8988T (cell line): Measurements from ENCODE around the gene CPA2.
A peak's percentile ranks its signal among the peaks of the same experiment; 100 is the strongest.
"Not testable (repeated sequence)": the region's sequence is repeated elsewhere in the genome, so short reads cannot be mapped to it uniquely, and the experiment has no call there.

Experiments
- DNase-seq: peaks from one replicate; pipeline ENCODE4 v3.0.0; 2011

The CPA2 gene

GRCh38 chr7:130266258-130266960 lies at the start of gene CPA2:
Gene CPA2 (plus strand): TSS chr7:130266863. CDS start chr7:130266882, 19 bp downstream.
- DNase-seq = no peak

GRCh38 chr7:130218806-130219620 lies 47.6 kb upstream of the CPA2 start:
- no peak for DNase-seq

GRCh38 chr7:130219871-130220270 lies 46.8 kb upstream of the CPA2 start:
- DNase-seq = no peak

GRCh38 chr7:130221746-130222145 lies 44.9 kb upstream of the CPA2 start:
- no peak for DNase-seq

GRCh38 chr7:130223646-130224045 lies 43.0 kb upstream of the CPA2 start:
- no peak for DNase-seq

GRCh38 chr7:130224210-130224609 lies 42.5 kb upstream of the CPA2 start:
- no peak for DNase-seq

GRCh38 chr7:130224923-130225322 lies 41.7 kb upstream of the CPA2 start:
- DNase-seq = not testable (repeated sequence)

GRCh38 chr7:130226333-130226732 lies 40.3 kb upstream of the CPA2 start:
- DNase-seq = no peak

- DNase-seq = no peak
These were observed 38.6 kb upstream of the CPA2 start for GRCh38 chr7:130227883-130228575.

- no peak for DNase-seq
These were observed 37.7 kb upstream of the CPA2 start for GRCh38 chr7:130228840-130229502.

- not testable (repeated sequence) for DNase-seq
These were observed 36.7 kb upstream of the CPA2 start for GRCh38 chr7:130229981-130230380.

- no peak for DNase-seq
These were observed 34.9 kb upstream of the CPA2 start for GRCh38 chr7:130231792-130232191.

- no peak for DNase-seq
These were observed 34.5 kb upstream of the CPA2 start for GRCh38 chr7:130232209-130232608.

- DNase-seq = no peak
These were observed 32.6 kb upstream of the CPA2 start for GRCh38 chr7:130234078-130234477.

GRCh38 chr7:130236361-130236760 lies 30.3 kb upstream of the CPA2 start:
- not testable (repeated sequence) for DNase-seq

- DNase-seq = no peak
These were observed 26.4 kb upstream of the CPA2 start for GRCh38 chr7:130240240-130240639.

GRCh38 chr7:130242198-130243014 lies 24.3 kb upstream of the CPA2 start:
- peak; percentile 27 for DNase-seq

- DNase-seq = not testable (repeated sequence)
These were observed 23.2 kb upstream of the CPA2 start for GRCh38 chr7:130243486-130243885.

GRCh38 chr7:130246491-130246890 lies 20.2 kb upstream of the CPA2 start:
- DNase-seq = not testable (repeated sequence)

GRCh38 chr7:130248842-130249241 lies 17.8 kb upstream of the CPA2 start:
- not testable (repeated sequence) for DNase-seq

- DNase-seq = not testable (repeated sequence)
These were observed 17.0 kb upstream of the CPA2 start for GRCh38 chr7:130249626-130250025.

- DNase-seq = no peak
These were observed 12.1 kb upstream of the CPA2 start for GRCh38 chr7:130254555-130254954.
